ENCODE measurements around the gene PPP1R8. TPM values are rescaled to one million over a fixed set of nuclear protein-coding genes. Genes with fewer than 3 reads are reported as not detected.
"Not testable (repeated sequence)": the region's sequence is repeated elsewhere in the genome, so short reads cannot be mapped to it uniquely, and the experiment has no call there.

PPP1R8 gene
- total RNA-seq, 1 donor from 2014 or later = 40.7 TPM

DNA sequence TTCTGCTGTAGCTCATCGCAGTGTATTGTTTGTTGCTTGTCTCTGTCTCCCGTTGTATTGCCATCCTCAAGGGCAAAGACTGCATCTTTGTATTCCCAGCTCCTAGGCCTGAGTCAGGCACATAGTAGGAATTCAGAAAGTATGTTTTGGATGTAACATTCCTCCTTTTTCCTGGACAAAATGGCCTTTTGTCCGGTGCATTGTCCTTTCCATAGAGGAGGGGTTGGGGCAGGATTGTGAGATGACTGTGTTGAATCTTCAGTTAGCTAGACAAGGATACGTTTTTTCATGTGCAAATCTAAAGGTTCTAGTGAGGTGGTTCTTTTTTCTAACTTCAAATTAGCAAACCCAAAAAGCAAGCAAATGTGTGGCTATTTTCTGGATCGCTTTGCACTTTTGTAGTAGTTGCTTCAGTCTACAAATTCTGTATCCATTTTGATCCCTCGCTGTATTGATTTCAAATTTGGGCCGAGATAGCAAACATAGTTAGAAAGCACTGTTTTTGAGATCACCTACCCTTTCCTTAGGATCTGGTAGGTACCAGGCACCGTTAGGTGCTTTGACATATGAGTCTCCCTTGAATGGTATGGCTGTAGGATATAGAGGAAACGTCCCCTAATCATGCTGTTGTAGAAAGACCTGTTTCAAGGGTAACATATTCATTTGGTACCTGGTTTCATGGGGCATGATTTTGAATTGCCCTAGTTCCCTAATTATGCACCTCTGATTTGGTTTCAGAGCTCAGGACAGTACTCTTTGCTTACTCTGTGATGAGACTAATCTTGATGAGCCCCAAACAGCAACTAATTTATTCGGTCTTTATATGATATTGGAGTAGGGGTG, 1.2 kb downstream of the PPP1R8 start:
- DNase-seq (ENCODE audit: extremely low read depth, low read depth, low spot score) = no peak

DNA sequence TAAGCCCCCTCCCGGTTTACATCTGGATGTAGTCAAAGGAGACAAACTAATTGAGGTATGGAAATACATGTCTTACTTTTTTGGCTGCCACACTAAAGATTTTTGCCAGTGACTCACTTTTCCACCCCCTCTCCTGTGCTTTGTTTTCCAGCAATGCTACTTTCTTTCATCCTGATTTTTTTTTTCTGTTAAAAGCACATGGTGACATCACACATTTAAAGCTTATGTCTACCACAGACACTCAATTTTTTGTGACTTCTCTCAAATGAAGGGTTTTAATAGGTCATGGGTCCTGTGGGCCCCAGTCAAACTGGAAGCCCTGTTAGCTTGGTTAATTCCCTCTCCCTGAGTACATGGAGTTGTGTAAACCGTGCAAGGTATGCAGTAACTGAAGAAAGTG, 2.2 kb downstream of the PPP1R8 start:
- DNase-seq (ENCODE audit: extremely low read depth, low read depth, low spot score) = no peak

DNA sequence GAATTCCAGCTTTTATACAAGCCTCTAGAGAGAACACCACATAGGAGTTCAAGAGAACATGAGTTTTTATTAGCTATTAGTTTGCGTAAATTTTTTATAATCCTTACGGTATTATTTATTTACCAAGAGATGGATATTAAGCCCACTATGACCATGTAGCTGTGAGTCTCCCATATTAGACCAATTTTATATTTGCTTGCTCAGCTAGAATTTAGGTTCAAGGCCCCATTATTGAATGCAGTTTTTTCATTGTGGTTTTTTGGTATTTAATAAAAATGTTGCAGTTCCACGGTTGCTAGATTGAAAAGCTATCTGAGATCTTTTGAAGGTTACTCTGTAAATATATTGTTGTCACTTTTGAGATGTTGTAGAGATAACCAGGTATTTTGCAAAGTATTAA, 2.9 kb downstream of the PPP1R8 start:
- no peak for DNase-seq (ENCODE audit: extremely low read depth, low read depth, low spot score)

DNA sequence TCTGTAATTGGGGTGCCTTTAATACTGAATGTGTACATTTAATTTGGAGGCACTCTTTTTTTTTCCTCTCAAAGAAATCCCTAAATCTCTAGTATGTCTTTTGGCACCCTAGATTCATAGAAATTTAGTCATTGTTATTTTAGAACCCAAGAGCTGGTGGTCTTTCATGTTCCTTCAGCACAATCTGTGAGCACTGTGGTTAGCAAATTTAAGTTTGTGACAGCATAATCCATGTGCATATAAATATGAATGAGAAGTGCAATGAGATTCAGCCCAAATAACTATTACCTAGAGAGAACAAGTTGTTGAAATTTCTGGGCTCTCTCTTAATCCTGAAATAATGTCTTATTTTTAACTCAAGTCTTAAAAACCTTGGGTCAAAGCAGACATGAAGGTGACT, 4.5 kb downstream of the PPP1R8 start:
- DNase-seq (ENCODE audit: extremely low read depth, low read depth, low spot score) = no peak

DNA sequence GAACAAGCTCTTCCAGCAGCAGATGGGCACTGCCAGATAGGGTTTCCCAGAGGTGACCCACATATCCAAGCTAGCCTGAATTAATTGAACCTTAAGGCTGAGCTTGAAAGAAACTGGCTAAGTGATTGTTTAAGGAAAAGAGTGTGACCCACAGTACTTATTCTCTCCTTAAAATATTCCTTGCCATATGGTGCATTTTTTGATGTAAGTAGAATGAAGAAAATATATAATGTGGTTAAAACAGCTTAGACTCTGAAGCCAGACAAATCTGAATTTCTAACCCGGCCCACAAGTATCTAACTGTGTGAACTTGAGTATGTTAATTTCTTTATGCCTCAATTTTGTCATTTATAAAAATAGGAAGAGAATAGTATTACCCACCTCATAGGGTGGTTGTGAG, 4.9 kb downstream of the PPP1R8 start:
- no peak for DNase-seq (ENCODE audit: extremely low read depth, low read depth, low spot score)

DNA sequence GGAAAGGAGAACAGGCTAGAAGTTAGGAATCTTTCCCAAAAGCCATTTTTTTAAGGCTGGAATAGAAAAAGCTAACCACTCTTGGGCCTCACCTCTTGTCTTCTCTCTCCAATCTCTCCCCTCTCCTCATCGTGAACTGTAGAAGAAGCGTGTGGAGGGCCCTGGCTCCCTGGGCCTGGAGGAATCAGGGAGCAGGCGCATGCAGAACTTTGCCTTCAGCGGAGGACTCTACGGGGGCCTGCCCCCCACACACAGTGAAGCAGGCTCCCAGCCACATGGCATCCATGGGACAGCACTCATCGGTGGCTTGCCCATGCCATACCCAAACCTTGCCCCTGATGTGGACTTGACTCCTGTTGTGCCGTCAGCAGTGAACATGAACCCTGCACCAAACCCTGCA, 19.4 kb downstream of the PPP1R8 start:
- DNase-seq (ENCODE audit: extremely low read depth, low read depth, low spot score) = no peak

DNA sequence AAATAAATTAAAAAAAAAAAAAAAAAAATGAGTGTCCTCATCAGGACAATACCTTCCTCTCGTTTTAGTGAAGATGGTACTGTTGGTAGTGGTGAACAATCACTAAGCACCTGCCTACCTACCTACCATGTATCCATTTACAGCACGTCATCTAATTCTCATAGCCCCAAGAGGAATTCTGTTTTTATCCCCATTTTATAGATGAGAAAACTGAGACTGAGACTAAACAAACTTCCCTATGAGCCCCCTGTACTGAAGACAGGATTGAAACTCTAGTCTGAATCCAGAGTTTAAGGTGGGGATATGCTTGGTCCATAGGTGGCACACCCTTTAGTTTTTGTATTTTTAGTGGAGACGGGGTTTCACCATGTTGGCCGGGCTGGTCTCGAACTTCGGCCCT, 24.5 kb downstream of the PPP1R8 start:
- DNase-seq (ENCODE audit: extremely low read depth, low read depth, low spot score) = no peak

DNA sequence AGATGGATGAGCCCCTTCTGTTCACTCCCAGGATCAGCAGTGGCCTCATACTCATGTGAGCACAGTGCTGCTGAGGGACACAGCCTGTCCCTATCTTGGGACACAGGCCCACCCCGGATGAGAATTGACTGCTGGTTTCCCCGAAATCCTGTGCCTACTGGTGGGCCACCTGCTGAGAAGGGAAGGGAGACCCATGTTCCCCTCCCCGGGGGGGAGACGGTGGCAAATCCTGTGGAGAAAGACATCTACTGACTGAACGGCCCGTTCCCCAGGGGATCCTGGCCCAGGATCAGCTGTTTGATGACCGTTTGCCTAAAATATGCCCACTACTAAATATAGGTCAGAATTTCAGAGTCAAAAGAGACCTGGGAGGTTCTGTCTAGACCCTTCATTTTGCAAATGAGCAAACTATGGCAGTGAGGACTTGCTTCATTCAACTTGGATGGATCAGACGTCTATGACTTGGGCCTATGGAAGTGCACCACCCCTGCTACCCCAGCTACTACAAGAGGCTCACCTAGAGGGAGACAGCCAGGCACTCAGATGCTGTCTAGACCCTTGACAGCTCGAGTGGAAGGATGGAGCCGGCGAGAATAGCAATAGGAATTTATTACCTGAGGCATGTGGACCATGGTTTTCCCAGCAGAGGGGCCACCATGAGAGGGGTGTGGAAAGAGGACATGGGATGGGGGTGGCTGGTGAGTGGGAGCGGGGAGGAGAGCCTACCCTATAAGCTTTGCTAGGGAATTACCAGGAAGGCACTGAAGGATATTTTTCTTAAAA, 26.2 kb downstream of the PPP1R8 start:
- no peak for DNase-seq (ENCODE audit: extremely low read depth, low read depth, low spot score)

DNA sequence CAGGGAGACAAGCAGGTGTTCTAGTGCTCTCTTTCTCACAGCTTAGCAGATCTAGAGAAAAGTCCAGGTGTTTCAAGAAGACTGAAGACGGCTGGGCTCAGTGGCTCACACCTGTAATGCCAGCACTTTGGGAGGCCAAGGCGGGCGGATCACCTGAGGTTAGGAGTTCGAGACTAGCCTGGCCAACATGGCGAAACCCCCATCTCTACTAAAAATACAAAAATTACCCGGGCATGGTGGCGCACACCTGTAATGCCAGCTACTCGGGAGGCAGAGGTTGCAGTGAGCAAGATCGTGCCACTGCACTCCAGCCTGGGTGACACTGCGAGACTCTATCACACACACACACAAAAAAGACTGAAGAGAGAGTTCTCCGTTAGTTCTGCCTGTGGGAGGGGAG, 27.0 kb downstream of the PPP1R8 start:
- DNase-seq (ENCODE audit: extremely low read depth, low read depth, low spot score) = not testable (repeated sequence)

DNA sequence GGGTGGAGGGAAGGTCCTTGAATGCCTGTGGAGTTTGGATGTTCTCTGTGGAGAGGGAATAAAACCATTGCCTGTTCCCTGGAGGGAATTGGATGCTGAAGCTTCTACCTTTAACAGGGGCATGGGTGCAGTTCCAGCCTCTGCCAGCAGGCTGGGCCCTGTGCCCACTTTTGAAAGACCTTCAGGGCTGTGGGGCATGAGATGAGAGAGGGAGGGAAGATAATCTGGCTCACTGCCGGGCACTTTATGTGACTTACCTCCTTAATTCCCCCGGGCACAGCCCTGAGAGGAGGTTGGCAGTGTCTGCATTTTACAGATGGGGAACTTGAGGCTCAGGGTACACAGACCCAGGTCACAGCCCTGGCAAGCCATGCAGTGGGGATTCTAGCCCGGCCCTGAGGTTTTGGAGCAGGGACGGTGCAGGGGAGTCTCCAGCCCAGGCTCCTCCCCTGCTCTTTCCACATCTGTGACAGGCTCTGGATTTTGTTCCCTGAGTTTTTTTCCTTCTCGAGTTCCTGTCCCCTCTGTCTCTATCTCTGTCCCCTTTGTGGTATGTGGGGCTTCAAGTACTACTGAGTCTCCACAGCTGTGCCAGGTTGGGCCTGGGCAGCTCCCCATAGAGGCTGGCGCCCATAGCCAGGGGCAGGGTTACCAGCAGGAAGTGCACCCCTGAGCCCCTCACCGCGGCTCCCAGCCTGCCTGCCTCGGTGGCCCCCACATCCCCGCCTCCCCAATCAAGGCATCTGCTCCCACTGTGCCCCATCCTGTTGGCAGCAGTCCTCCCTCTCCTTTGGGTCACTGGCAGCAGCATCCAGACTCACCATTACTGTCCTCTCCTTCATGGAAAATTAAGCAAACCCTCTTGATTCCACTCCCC, 27.7 kb downstream of the PPP1R8 start:
- peak; percentile 36 for DNase-seq (ENCODE audit: extremely low read depth, low read depth, low spot score)

DNA sequence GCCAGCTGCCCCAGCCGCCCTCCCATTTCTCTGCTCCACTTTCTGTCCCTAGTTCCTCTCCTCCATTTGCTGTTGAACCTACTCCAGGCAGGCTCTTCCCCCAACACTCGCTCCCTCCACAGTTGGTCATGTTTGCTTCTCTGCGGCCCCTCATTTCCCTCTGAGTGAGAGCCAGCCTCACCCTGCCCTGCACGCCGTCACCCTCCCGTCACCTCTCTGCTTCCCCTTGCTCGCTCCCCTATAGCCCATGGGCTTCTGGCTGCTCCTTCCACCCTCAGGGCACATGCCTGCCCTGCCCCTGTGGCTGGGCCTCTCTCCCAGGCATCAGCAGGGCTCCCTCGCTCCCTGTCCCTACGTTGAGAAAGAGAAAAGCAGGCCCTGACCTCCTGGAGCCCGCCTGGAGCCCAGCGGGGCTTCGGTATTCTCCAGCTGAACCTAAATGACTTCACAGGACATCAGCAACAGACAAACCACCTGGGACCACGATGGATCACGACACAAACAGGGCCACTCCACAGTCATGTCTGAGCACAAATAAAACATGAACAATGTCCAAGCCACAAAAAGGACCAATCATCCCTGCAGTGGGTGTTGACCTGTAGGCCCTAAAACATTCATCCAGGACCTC, 28.5 kb downstream of the PPP1R8 start:
- no peak for DNase-seq (ENCODE audit: extremely low read depth, low read depth, low spot score)

DNA sequence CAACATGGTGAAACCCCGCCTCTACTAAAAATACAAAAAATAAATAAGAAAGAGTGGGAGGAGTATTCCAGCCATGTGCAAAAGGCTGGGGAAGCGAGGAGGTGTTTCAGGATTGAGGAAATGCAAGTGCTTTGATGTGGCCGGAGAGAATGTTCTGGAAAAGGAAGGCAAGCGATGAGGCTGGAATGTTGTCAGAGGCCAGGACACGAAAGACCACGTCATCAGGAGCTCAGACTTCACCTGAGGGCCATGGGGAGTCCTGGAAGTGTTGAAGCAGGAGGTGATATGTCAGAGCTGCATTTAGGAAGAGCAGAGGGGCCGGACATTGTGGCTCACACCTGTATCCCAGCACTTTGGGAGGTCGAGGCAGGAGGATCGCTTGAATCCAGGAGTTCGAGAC, 30.9 kb downstream of the PPP1R8 start:
- no peak for DNase-seq (ENCODE audit: extremely low read depth, low read depth, low spot score)

DNA sequence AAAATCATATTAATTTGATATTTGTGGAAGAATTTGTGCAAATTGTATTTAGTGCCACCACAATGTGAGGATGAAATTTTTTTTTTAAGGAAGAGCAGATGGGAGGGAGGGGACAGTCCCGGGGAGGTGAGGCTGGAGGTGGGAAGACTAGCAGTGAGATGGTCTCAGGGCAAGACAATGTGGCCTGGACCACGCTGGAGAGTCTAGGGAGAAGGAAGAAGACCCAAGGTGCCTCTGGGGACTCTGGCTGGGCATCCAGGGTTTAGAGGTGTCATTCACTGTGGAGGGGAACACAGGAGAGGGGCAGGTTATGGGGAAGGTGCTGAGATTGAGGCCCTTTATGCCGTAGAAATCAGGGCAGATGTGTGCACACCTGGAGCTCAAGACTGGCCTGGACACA, 31.4 kb downstream of the PPP1R8 start:
- DNase-seq (ENCODE audit: extremely low read depth, low read depth, low spot score) = no peak

DNA sequence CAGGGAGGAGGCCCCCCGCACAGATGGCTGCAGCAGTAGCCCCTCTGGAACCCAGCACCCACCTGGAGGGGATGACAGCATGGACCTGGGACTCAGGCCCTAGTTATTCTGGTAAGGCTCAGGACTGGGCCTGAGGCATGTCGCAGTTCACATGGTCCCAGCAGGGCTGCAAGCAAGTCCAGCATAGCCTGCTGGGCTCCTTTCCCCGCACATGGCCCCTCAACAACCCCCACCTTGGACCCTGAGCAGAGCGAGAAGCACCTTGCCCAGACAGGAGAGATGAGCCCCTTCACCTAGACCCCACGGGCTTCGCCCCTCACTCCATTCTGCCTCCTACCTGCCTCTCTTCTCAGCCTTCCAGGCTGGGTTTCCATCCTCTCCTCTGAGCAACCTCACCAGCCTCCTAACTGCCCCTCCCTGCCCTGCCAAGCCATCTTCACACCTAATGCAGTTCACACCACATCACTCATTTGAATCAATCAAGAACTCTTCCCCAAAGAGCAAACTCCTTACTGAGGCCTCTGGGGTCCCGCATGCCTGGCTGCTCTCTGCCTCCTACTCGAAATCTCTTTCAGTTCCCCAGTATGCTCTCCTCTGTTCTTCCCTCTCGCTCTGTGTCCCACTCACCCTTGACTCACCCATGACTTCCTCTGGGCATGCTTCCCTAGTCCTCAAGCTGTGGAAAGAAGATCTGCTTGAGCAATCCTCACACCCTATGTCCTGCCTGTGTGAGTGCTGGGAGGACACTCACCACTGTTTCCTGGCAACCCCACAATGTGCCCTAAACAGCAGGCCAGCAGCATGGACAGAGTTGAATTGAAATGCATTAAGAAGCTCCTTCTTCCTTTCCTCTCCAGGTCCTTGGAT, 32.3 kb downstream of the PPP1R8 start:
- peak; percentile 34 for DNase-seq (ENCODE audit: extremely low read depth, low read depth, low spot score)

DNA sequence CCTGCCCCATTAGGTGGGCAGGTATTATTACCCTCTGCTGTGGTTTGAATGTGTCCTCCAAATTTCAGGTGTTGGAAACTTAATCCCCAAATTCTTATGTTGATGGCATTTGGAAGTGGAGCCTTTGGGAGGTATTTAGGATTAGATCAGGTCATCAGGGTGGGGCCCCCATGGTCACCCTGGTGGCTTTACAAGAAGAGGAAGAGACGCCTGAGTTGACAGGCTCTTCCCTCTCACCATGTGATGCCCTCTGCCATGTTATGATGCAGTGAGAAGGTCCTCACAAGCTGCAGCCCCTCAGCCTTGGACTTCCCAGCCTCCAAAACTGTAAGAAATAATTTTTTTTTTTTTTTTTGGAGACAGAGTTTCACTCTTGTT, 32.9 kb downstream of the PPP1R8 start:
- no peak for DNase-seq (ENCODE audit: extremely low read depth, low read depth, low spot score)

DNA sequence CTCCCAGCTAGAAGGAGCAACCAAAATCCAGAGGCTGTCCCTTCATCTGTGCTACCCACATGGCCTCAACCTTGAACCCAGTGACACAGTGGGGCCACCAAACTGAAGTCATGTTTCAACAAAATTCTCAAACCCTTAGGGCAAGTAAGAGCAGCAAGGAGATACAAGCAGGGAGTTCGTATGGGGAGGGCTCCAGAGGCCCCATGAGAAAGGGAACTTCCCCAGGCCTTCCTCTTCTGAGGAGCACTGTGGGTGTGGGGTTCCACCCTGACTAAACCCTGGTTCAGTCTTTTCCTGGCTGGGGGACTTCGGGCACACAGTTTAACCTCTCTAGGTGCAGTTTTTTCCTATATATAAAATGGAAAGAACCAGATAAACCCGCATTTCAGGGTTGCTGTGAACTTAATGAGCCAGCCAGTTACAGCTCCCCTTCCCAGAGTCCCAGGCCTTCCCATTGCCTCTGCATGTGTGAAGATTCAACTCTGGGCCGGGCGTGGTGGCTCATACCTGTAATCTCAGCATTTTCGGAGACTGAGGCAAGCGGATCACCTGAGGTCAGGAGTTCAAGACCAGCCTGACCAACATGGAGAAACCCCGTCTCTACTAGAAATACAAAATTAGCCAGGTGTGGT, 33.8 kb downstream of the PPP1R8 start:
- no peak for DNase-seq (ENCODE audit: extremely low read depth, low read depth, low spot score)

DNA sequence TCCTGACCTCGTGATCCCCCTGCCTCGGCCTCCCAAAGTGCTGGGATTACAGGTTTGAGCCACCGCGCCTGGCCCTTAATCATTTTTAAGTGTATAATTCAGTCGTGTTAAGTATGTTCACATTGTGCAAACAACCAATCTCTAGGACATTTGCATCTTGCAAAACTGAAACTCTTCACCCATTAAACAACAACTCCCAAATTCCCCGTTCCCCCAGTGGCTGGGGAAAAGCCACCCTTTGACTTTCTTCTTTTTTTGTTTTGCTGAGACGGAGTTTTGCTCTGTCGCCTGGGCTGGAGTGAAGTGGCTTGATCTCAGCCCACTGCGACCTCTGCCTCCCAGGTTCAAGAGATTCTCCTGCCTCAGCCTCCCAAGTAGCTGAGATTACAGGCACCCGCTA, 35.2 kb downstream of the PPP1R8 start:
- no peak for DNase-seq (ENCODE audit: extremely low read depth, low read depth, low spot score)

DNA sequence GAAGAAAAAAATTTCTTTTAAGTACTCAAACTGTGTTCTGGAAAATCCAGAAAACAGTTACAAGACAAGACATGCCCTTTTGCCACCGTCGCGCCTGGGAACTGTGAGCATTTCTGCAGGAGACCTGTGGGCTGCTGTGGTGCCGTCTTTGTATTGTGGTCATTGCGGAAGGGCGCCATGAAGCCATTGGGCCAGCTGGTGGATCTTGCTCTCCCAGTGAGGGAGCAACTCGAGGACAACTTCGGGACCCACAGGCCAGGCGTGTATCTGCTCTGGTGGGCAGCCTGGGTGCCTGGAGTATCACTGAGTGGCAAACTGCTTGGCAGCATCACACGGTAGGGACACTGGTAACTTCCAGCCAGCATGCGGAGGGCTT, 38.0 kb downstream of the PPP1R8 start:
- DNase-seq (ENCODE audit: extremely low read depth, low read depth, low spot score) = no peak

DNA sequence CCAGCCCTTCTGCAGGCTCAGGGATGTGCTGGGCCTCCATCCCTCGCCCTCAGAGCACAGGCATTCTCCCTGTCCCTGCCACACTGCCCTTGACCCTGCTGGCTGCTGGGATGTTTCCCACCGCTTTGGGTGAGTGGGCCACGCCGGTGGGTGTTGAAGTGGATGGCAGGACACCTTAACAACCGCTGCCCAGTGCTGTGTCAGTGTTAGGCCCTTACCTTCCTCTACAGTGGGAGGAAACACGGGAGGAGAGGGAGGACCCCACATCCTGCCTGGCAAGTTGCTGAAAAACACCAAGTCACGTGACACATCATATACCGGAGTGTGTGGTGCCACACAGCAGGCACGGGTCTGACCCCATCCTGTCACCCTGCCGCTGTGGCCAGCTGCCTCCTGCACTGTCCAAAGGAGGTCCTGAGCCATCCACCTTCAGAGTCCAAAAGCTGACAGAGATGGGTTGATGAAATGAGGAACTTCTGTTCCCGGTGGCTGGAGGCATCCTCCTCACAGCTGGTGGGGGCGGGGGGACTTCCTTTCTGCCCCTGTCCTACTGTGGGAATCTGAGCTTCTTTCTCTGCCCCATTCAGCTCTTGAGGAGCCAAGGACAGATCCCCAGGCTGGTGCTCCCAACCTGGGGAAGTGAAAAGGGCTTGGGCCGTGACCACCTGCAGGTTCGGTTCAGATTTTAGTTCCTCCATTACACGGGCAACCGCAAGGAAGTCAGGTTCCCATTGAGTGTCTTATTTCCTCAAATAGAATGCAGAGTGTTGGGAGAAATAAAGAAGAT, 38.5 kb downstream of the PPP1R8 start:
- DNase-seq (ENCODE audit: extremely low read depth, low read depth, low spot score) = no peak
